ENCODE data around the gene OAF.
"Not testable (repeated sequence)": the region's sequence is repeated elsewhere in the genome, so short reads cannot be mapped to it uniquely, and the experiment has no call there.

Gene OAF

GRCh38 chr11:120210626-120211521 lies at the start of gene OAF:
TSS of gene OAF (plus strand) at chr11:120211032. CDS start at chr11:120211280, 248 bp downstream.
- peak; percentile 38 for DNase-seq

- DNase-seq: no peak
These were observed 43.2 kb upstream of the OAF start for GRCh38 chr11:120167659-120168058.

GRCh38 chr11:120168108-120168959 lies 42.5 kb upstream of the OAF start:
- DNase-seq: no peak

- DNase-seq: peak; percentile 19
These were observed 41.7 kb upstream of the OAF start for GRCh38 chr11:120168960-120169681.

GRCh38 chr11:120169981-120170698 lies 40.7 kb upstream of the OAF start:
- no peak for DNase-seq

- DNase-seq: no peak
These were observed 40.0 kb upstream of the OAF start for GRCh38 chr11:120170741-120171261.

GRCh38 chr11:120172054-120172911 lies 38.5 kb upstream of the OAF start:
- peak; percentile 66 for DNase-seq

GRCh38 chr11:120173019-120173705 lies 37.7 kb upstream of the OAF start:
- DNase-seq: no peak

- no peak for DNase-seq
These were observed 37.0 kb upstream of the OAF start for GRCh38 chr11:120173807-120174206.

GRCh38 chr11:120174866-120175265 lies 36.0 kb upstream of the OAF start:
- no peak for DNase-seq

- DNase-seq: no peak
These were observed 32.2 kb upstream of the OAF start for GRCh38 chr11:120178561-120179056.

GRCh38 chr11:120179057-120179672 lies 31.7 kb upstream of the OAF start:
- DNase-seq: no peak

GRCh38 chr11:120180063-120180462 lies 30.8 kb upstream of the OAF start:
- not testable (repeated sequence) for DNase-seq

GRCh38 chr11:120180551-120181232 lies 30.1 kb upstream of the OAF start:
- DNase-seq: peak; percentile 67

- peak; percentile 39 for DNase-seq
These were observed 29.4 kb upstream of the OAF start for GRCh38 chr11:120181376-120181975.

- DNase-seq: no peak
These were observed 28.5 kb upstream of the OAF start for GRCh38 chr11:120182372-120182771.

GRCh38 chr11:120182790-120183491 lies 27.9 kb upstream of the OAF start:
- no peak for DNase-seq

- no peak for DNase-seq
These were observed 27.1 kb upstream of the OAF start for GRCh38 chr11:120183701-120184141.
